Prostate gland (tissue), 2 donors: ENCODE results near the gene TNXB.
A peak's percentile ranks its signal among the peaks of the same experiment; 100 is the strongest.

ENCODE experiments used
- POLR2AphosphoS5 ChIP-seq: sonication (generic); formaldehyde crosslinking; IDR thresholded peaks from one replicate; pipeline ENCODE4 v1.6.1; 2017; ENCODE audit warnings: antibody characterized with exemption
- TF ChIP-seq, protein P1 (sequence below), 4 experiments: fragments of 200-600 bp in 2 of 4; fragments of 450-650 bp in 2 of 4; sonication (generic) in 2 of 4; IDR thresholded peaks; 1 replicate in 3 of 4; 2 replicates in 1 of 4; pipeline ENCODE4 v1.5.1; 2016 to 2019; ENCODE audit warnings: antibody characterized with exemption in 4 of 4, mild to moderate bottlenecking in 2 of 4, moderate library complexity in 2 of 4

DNA sequence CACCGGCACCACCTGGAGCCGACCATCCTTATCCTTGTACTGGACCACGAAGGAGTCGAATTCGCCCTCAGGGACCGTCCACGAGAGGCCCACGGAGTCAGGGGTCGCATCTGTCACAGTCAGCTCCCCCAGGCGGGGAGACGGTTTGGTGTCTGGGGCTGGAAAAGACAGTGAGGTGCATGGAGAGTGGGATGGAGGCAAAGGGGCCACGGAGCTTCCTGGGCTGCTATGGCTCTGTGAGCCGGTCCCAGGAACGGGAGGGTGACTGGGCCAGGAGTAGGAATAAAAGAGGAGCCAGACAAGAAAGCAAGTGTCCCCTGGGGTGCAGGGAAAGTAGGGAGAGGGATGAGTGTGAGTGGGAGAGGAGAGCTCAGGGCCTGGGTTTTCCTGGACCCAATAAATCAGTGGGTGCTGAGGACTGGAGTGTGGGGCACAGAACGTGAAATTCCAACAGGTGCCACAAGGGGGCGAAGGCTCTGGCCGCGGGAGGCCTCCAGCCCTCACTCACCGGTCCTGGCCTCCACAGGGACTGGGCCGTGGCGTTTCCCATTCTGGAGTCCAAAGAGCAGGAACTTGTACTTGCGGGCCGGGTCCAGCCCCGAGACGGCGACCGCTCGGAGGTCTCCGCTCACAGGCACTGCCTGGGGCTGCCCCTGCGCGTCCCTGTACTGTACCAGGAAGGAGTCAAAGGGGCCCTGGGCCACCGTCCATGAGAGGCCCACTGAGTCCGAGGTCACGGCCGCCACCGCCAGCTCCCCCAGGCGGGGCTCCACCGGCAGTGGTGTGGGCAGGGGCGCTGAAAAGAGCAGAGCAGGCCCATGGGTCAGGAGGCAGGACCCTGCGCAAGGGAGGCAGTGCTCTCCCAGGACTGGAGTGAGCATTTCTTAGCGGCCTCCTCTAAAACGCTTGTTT, 61.0 kb downstream of the TNXB start:
- TF ChIP-seq, protein P1, sequence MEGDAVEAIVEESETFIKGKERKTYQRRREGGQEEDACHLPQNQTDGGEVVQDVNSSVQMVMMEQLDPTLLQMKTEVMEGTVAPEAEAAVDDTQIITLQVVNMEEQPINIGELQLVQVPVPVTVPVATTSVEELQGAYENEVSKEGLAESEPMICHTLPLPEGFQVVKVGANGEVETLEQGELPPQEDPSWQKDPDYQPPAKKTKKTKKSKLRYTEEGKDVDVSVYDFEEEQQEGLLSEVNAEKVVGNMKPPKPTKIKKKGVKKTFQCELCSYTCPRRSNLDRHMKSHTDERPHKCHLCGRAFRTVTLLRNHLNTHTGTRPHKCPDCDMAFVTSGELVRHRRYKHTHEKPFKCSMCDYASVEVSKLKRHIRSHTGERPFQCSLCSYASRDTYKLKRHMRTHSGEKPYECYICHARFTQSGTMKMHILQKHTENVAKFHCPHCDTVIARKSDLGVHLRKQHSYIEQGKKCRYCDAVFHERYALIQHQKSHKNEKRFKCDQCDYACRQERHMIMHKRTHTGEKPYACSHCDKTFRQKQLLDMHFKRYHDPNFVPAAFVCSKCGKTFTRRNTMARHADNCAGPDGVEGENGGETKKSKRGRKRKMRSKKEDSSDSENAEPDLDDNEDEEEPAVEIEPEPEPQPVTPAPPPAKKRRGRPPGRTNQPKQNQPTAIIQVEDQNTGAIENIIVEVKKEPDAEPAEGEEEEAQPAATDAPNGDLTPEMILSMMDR (IDR thresholded peaks at IDR 0.05) = peak; percentile 73 to 83 (median 77)
- peak; percentile 9 for TF ChIP-seq POLR2AphosphoS5
